WTC11 (cell line): Measurements from ENCODE around the gene CDH16. TPM values are rescaled to one million over a fixed set of nuclear protein-coding genes. Genes with fewer than 3 reads are reported as not detected.

Source experiments
- ATAC-seq: fragments of 200-7000 bp; cut with Tn5 transposase; 2 replicates; pipeline ENCODE4 v1.10.0; 2021; ENCODE audit warnings: mild to moderate bottlenecking, moderate library complexity
- CTCF ChIA-PET: fragments of 300-600 bp; sonication (Branson Sonifier 250); formaldehyde crosslinking; loops from one replicate; lab custom pipeline; 2021; ENCODE audit warnings: antibody characterized with exemption; lab: Charles Lee
- POLR2A ChIA-PET: fragments of 350-600 bp; sonication (Branson Sonifier 250); formaldehyde crosslinking; loops from one replicate; lab custom pipeline; 2021; ENCODE audit warnings: antibody characterized with exemption; lab: Charles Lee
- DNase-seq: peaks from one replicate; pipeline ENCODE4 v3.0.0; 2021; ENCODE audit warnings: low spot score
- H3K27ac Mint-ChIP-seq: 2 replicates; pipeline ENCODE4 v1.8.0; 2021; ENCODE audit warnings: mixed read lengths
- H3K27me3 Mint-ChIP-seq: 2 replicates; pipeline ENCODE4 v1.8.0; 2021; ENCODE audit warnings: low read depth, mild to moderate bottlenecking, moderate library complexity, mixed read lengths
- H3K36me3 Mint-ChIP-seq: 2 replicates; pipeline ENCODE4 v1.8.0; 2021; ENCODE audit warnings: mixed read lengths
- H3K4me1 Mint-ChIP-seq: 2 replicates; pipeline ENCODE4 v1.8.0; 2022; ENCODE audit warnings: mixed read lengths
- H3K4me3 Mint-ChIP-seq: 2 replicates; pipeline ENCODE4 v1.8.0; 2021; ENCODE audit warnings: mild to moderate bottlenecking, moderate library complexity, mixed read lengths
- H3K9me3 Mint-ChIP-seq: 2 replicates; pipeline ENCODE4 v1.8.0; 2021; ENCODE audit warnings: mixed read lengths
- ATF2 ChIP-seq: sonication (generic); formaldehyde crosslinking; IDR thresholded peaks from 2 replicates; pipeline ENCODE4 v1.8.1; 2022; ENCODE audit warnings: low read depth, missing genetic modification reagents, borderline replicate concordance
- ATF3 ChIP-seq: sonication (generic); formaldehyde crosslinking; conservative IDR thresholded peaks from 2 replicates; pipeline ENCODE4 v1.8.1; 2022; ENCODE audit warnings: mild to moderate bottlenecking, missing genetic modification reagents
- ATF6 ChIP-seq: sonication (generic); formaldehyde crosslinking; IDR thresholded peaks from 2 replicates; pipeline ENCODE4 v1.8.1; 2023; ENCODE audit warnings: mild to moderate bottlenecking, missing genetic modification reagents
- CREB1 ChIP-seq: sonication (generic); formaldehyde crosslinking; IDR thresholded peaks from 2 replicates; pipeline ENCODE4 v1.8.0; 2023; ENCODE audit warnings: mild to moderate bottlenecking, missing genetic modification reagents
- CREM ChIP-seq: sonication (generic); formaldehyde crosslinking; IDR thresholded peaks from 2 replicates; pipeline ENCODE4 v1.8.1; 2022; ENCODE audit warnings: mild to moderate bottlenecking, missing genetic modification reagents, moderate library complexity
- ESRRA ChIP-seq: sonication (generic); formaldehyde crosslinking; IDR thresholded peaks from 2 replicates; pipeline ENCODE4 v1.8.1; 2022; ENCODE audit warnings: mild to moderate bottlenecking, missing genetic modification reagents, borderline replicate concordance
- FOXP4 ChIP-seq: sonication (generic); formaldehyde crosslinking; IDR thresholded peaks from 2 replicates; pipeline ENCODE4 v1.8.0; 2022; ENCODE audit warnings: mild to moderate bottlenecking, missing genetic modification reagents
- IRF2 ChIP-seq: sonication (generic); formaldehyde crosslinking; IDR thresholded peaks from 2 replicates; pipeline ENCODE4 v1.8.0; 2022; ENCODE audit warnings: low read depth, missing genetic modification reagents, borderline replicate concordance
- JUN ChIP-seq: sonication (generic); formaldehyde crosslinking; IDR thresholded peaks from 2 replicates; pipeline ENCODE4 v1.8.0; 2023; ENCODE audit warnings: mild to moderate bottlenecking, missing genetic modification reagents
- NFE2L1 ChIP-seq: sonication (generic); formaldehyde crosslinking; IDR thresholded peaks from 2 replicates; pipeline ENCODE4 v1.8.1; 2023; ENCODE audit warnings: missing genetic modification reagents
- NFYB ChIP-seq: sonication (generic); formaldehyde crosslinking; conservative IDR thresholded peaks from 2 replicates; pipeline ENCODE4 v1.8.0; 2022; ENCODE audit warnings: low read depth, missing genetic modification reagents
- SOX15 ChIP-seq: fragments of 250-450 bp; sonication (Bioruptor Pico); IDR thresholded peaks from 2 replicates; pipeline ENCODE4 v1.9.0; 2021; ENCODE audit warnings: mild to moderate bottlenecking
- SP1 ChIP-seq: sonication (generic); formaldehyde crosslinking; conservative IDR thresholded peaks from 2 replicates; pipeline ENCODE4 v1.8.1; 2022; ENCODE audit warnings: missing genetic modification reagents
- TP53 ChIP-seq: sonication (generic); formaldehyde crosslinking; IDR thresholded peaks from 2 replicates; pipeline ENCODE4 v1.8.1; 2023; ENCODE audit warnings: mild to moderate bottlenecking, missing genetic modification reagents
- total RNA-seq: library from RNA; stranded (reverse); gene quantifications from 3 replicates; pipeline ENCODE4 v1.2.3, GENCODE V29; 2021
- TF ChIP-seq, protein P1 (sequence below): sonication (generic); formaldehyde crosslinking; IDR thresholded peaks from 2 replicates; pipeline ENCODE4 v1.8.1; 2022; ENCODE audit warnings: low read depth, mild to moderate bottlenecking, moderate library complexity, missing genetic modification reagents, borderline replicate concordance
- TF ChIP-seq, protein P2 (sequence below): fragments of 200-600 bp; IDR thresholded peaks from 2 replicates; pipeline ENCODE4 v1.8.0; 2022; ENCODE audit warnings: antibody characterized with exemption
- TF ChIP-seq, protein P3 (sequence below): sonication (generic); formaldehyde crosslinking; IDR thresholded peaks from 2 replicates; pipeline ENCODE4 v1.8.0; 2022; ENCODE audit warnings: mild to moderate bottlenecking, missing genetic modification reagents

The CDH16 gene
- total RNA-seq, 1 experiment from 2014 or later: not detected

DNA sequence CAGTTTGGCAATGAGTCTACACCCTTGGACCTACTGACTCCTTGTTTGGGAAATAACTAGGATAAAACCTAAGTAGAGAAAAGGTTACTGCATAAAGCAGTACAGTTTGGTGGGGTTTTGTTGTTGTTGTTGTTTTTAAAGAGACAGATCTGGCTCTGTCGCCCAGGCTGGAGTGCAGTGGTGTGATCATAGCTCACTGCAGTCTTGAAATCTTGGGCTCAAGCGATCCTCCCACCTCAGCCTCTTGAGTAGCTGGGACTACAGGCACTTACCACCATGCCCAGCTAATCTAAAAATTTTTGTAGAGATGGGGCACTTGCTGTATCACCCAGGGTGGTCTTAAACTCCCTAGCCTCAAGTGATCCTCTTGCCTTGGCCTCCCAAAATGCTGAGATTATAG lies 37.1 kb downstream of the CDH16 start:
- CTCF ChIA-PET: interaction anchor here (1.3 to 3.4 kb wide), 11 partner anchors 10 to 422 kb away, joined by 3 to 31 read pairs (median 13); partner anchors contain the start of gene NAE1
- Mint-ChIP-seq H3K27me3 (peaks cover 11% of the 10 kb centered on the region), H3K4me1 (peaks cover 15% of the 10 kb centered on the region), H3K27ac (no peak overlapping the region), H3K36me3 (peaks cover 20% of the 10 kb centered on the region), H3K4me3 (peak overlapping the region; percentile 95), H3K9me3 (no peaks in the 10 kb centered on the region)
- DNase-seq (no peak), ATAC-seq (no peak)
- POLR2A ChIA-PET: interaction anchor here (0.6 kb wide), 1 partner anchor 9 kb away, joined by 3 read pairs; no protein-coding TSS in a partner anchor
- TF ChIP-seq, protein P1, sequence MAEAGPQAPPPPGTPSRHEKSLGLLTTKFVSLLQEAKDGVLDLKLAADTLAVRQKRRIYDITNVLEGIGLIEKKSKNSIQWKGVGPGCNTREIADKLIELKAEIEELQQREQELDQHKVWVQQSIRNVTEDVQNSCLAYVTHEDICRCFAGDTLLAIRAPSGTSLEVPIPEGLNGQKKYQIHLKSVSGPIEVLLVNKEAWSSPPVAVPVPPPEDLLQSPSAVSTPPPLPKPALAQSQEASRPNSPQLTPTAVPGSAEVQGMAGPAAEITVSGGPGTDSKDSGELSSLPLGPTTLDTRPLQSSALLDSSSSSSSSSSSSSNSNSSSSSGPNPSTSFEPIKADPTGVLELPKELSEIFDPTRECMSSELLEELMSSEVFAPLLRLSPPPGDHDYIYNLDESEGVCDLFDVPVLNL (CRISPR knock-in tag): no peak
- TF ChIP-seq JUN (CRISPR knock-in tag) (no peak), CREM (no peak), ATF2 (no peak), NFYB (CRISPR knock-in tag) (no peak), SP1 (CRISPR knock-in tag) (no peak), NFE2L1 (CRISPR knock-in tag) (no peak), TP53 (CRISPR knock-in tag) (no peak), SOX15 (CRISPR knock-in tag) (no peak), ATF6 (CRISPR knock-in tag) (no peak), ESRRA (CRISPR knock-in tag) (no peak)
- TF ChIP-seq, protein P2, sequence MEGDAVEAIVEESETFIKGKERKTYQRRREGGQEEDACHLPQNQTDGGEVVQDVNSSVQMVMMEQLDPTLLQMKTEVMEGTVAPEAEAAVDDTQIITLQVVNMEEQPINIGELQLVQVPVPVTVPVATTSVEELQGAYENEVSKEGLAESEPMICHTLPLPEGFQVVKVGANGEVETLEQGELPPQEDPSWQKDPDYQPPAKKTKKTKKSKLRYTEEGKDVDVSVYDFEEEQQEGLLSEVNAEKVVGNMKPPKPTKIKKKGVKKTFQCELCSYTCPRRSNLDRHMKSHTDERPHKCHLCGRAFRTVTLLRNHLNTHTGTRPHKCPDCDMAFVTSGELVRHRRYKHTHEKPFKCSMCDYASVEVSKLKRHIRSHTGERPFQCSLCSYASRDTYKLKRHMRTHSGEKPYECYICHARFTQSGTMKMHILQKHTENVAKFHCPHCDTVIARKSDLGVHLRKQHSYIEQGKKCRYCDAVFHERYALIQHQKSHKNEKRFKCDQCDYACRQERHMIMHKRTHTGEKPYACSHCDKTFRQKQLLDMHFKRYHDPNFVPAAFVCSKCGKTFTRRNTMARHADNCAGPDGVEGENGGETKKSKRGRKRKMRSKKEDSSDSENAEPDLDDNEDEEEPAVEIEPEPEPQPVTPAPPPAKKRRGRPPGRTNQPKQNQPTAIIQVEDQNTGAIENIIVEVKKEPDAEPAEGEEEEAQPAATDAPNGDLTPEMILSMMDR: no peak

- no peak overlapping the region for H3K27ac Mint-ChIP-seq
- CTCF ChIA-PET: interaction anchor here (0.6 to 3.4 kb wide), 21 partner anchors 9 to 422 kb away, joined by 3 to 31 read pairs (median 5); partner anchors contain the start of genes CES3, DYNC1LI2 and NAE1
- no peaks in the 10 kb centered on the region for H3K9me3 Mint-ChIP-seq
- ATAC-seq: no peak
- H3K4me1 Mint-ChIP-seq: peaks cover 15% of the 10 kb centered on the region
- no peak for DNase-seq
- TF ChIP-seq IRF2 (CRISPR knock-in tag) (peak; percentile 9; the same call in 1 of the 2 replicates), FOXP4 (CRISPR knock-in tag) (no peak), ATF3 (CRISPR knock-in tag) (no peak), CREB1 (0 out of 2 replicates have a peak, but pooled peaks have one; percentile 1)
- TF ChIP-seq, protein P3, sequence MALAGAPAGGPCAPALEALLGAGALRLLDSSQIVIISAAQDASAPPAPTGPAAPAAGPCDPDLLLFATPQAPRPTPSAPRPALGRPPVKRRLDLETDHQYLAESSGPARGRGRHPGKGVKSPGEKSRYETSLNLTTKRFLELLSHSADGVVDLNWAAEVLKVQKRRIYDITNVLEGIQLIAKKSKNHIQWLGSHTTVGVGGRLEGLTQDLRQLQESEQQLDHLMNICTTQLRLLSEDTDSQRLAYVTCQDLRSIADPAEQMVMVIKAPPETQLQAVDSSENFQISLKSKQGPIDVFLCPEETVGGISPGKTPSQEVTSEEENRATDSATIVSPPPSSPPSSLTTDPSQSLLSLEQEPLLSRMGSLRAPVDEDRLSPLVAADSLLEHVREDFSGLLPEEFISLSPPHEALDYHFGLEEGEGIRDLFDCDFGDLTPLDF: peak; percentile 10; the same call in 1 of the 2 replicates
- peak overlapping the region; percentile 95 for H3K4me3 Mint-ChIP-seq
- H3K27me3 Mint-ChIP-seq: peaks cover 11% of the 10 kb centered on the region
- POLR2A ChIA-PET: interaction anchor here (0.6 to 1.4 kb wide), 5 partner anchors 14 to 99 kb away, joined by 3 to 6 read pairs (median 3); partner anchors contain the start of gene NAE1
- peaks cover 19% of the 10 kb centered on the region for H3K36me3 Mint-ChIP-seq
These were observed 37.7 kb downstream of the CDH16 start for GRCh38 chr16:66881014-66881417.
